ENCODE measurements around the gene NKAIN2.

Gene NKAIN2

GRCh38 chr6:124033501-124033900, 229.8 kb downstream of the NKAIN2 start:
- H3K27me3 Mint-ChIP-seq: no peaks in the 10 kb centered on the region
- no peaks in the 10 kb centered on the region for H3K4me1 Mint-ChIP-seq
- no peaks in the 10 kb centered on the region for H3K9me3 Mint-ChIP-seq
- H3K27ac Mint-ChIP-seq: no peak overlapping the region
- no peaks in the 10 kb centered on the region for H3K36me3 Mint-ChIP-seq (ENCODE audit: low read depth)
- H3K4me3 Mint-ChIP-seq: no peak overlapping the region
- ATAC-seq (no peak), DNase-seq (no peak)

GRCh38 chr6:124036384-124036783, 232.7 kb downstream of the NKAIN2 start:
- ATAC-seq: no peak
- Mint-ChIP-seq H3K4me1 (no peaks in the 10 kb centered on the region), H3K9me3 (no peaks in the 10 kb centered on the region)

GRCh38 chr6:124040655-124041054, 237.0 kb downstream of the NKAIN2 start:
- DNase-seq: no peak
- peak; percentile 28 for ATAC-seq
- Mint-ChIP-seq H3K27me3 (no peaks in the 10 kb centered on the region), H3K36me3 (ENCODE audit: low read depth) (no peaks in the 10 kb centered on the region), H3K9me3 (peaks cover 2% of the 10 kb centered on the region), H3K4me1 (no peaks in the 10 kb centered on the region), H3K27ac (no peak overlapping the region), H3K4me3 (no peak overlapping the region)

More at GRCh38 chr6:124036384-124036783, 232.7 kb downstream of the NKAIN2 start:
- no peaks in the 10 kb centered on the region for H3K36me3 Mint-ChIP-seq (ENCODE audit: low read depth)
- H3K27me3 Mint-ChIP-seq: no peaks in the 10 kb centered on the region
- no peak overlapping the region for H3K4me3 Mint-ChIP-seq
- DNase-seq: no peak
- H3K27ac Mint-ChIP-seq: no peak overlapping the region

- ATAC-seq: no peak
- H3K4me1 Mint-ChIP-seq: peaks cover 5% of the 10 kb centered on the region
Measured at GRCh38 chr6:124052120-124052519, 248.5 kb downstream of the NKAIN2 start.

DNA sequence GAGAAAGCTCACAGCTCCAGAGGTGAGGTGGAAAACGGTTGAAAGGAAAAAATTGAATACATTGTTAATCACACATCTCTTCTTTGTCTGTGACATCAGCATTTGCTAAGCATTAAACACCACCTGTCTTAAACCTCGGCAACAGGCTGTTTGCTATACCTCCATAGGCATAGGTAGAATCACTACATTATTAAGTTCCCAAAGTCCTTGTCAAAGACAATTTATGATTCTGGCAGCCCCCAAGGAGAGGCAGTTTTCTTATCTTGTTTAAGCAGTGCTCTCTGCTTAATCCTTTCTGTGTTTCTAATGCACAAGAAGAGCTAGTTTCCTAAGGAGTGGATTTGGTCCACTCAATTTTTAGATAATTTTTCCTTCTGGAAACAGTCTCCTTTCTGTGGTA, 249.7 kb downstream of the NKAIN2 start:
- Mint-ChIP-seq H3K4me1 (peaks cover 5% of the 10 kb centered on the region), H3K4me3 (no peak overlapping the region), H3K27me3 (no peaks in the 10 kb centered on the region), H3K36me3 (ENCODE audit: low read depth) (no peaks in the 10 kb centered on the region), H3K27ac (no peak overlapping the region), H3K9me3 (no peaks in the 10 kb centered on the region)
- ATAC-seq: no peak
- DNase-seq: no peak

More at GRCh38 chr6:124052120-124052519, 248.5 kb downstream of the NKAIN2 start:
- Mint-ChIP-seq H3K36me3 (ENCODE audit: low read depth) (no peaks in the 10 kb centered on the region), H3K27me3 (no peaks in the 10 kb centered on the region), H3K4me3 (no peak overlapping the region), H3K9me3 (no peaks in the 10 kb centered on the region), H3K27ac (no peak overlapping the region)
- DNase-seq: no peak

- DNase-seq: no peak
- peaks cover 5% of the 10 kb centered on the region for H3K4me1 Mint-ChIP-seq
- ATAC-seq: no peak
- no peaks in the 10 kb centered on the region for H3K9me3 Mint-ChIP-seq
- H3K4me3 Mint-ChIP-seq: no peak overlapping the region
- H3K27ac Mint-ChIP-seq: no peak overlapping the region
- no peaks in the 10 kb centered on the region for H3K27me3 Mint-ChIP-seq
- H3K36me3 Mint-ChIP-seq (ENCODE audit: low read depth): no peaks in the 10 kb centered on the region
Measured at GRCh38 chr6:124054034-124054433, 250.4 kb downstream of the NKAIN2 start.

GRCh38 chr6:124055395-124055794, 251.7 kb downstream of the NKAIN2 start:
- DNase-seq (no peak), ATAC-seq (no peak)
- H3K4me1 Mint-ChIP-seq: peaks cover 5% of the 10 kb centered on the region
- no peak overlapping the region for H3K27ac Mint-ChIP-seq
- H3K36me3 Mint-ChIP-seq (ENCODE audit: low read depth): no peaks in the 10 kb centered on the region
- no peaks in the 10 kb centered on the region for H3K9me3 Mint-ChIP-seq
- H3K4me3 Mint-ChIP-seq: no peak overlapping the region
- H3K27me3 Mint-ChIP-seq: no peaks in the 10 kb centered on the region

GRCh38 chr6:124055963-124056362, 252.3 kb downstream of the NKAIN2 start:
- no peak for ATAC-seq
- H3K4me1 Mint-ChIP-seq: peaks cover 5% of the 10 kb centered on the region

GRCh38 chr6:124056407-124057334, 253.0 kb downstream of the NKAIN2 start:
- no peak overlapping the region for H3K4me3 Mint-ChIP-seq
- no peaks in the 10 kb centered on the region for H3K36me3 Mint-ChIP-seq (ENCODE audit: low read depth)
- H3K27me3 Mint-ChIP-seq: no peaks in the 10 kb centered on the region
- ATAC-seq (no peak), DNase-seq (no peak)
- no peak overlapping the region for H3K27ac Mint-ChIP-seq
- no peaks in the 10 kb centered on the region for H3K9me3 Mint-ChIP-seq
- peaks cover 5% of the 10 kb centered on the region for H3K4me1 Mint-ChIP-seq

More at GRCh38 chr6:124055963-124056362, 252.3 kb downstream of the NKAIN2 start:
- H3K36me3 Mint-ChIP-seq (ENCODE audit: low read depth): no peaks in the 10 kb centered on the region
- DNase-seq: no peak
- no peaks in the 10 kb centered on the region for H3K9me3 Mint-ChIP-seq
- no peak overlapping the region for H3K4me3 Mint-ChIP-seq
- no peaks in the 10 kb centered on the region for H3K27me3 Mint-ChIP-seq
- H3K27ac Mint-ChIP-seq: no peak overlapping the region

DNA sequence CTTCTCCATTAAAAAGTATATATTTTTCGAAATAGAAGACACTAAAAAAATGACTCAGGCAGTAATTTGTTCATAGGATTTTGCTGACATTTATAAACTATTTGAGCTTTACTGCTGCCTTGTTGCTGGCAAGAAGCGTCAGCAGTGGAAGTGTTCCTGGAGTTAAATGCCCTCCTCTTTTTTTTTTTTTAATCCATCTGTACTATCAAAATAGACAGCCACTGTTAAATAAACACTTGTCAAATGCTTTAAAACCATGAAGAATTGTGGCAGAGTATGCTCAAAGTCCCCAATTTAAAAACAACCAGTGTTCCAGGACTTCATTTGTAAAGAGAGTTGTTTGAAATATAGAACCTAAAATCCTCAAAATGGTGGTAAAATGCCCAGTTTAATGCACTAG, 253.8 kb downstream of the NKAIN2 start:
- Mint-ChIP-seq H3K9me3 (no peaks in the 10 kb centered on the region), H3K4me3 (no peak overlapping the region), H3K36me3 (ENCODE audit: low read depth) (no peaks in the 10 kb centered on the region), H3K27ac (no peak overlapping the region), H3K4me1 (peaks cover 5% of the 10 kb centered on the region), H3K27me3 (no peaks in the 10 kb centered on the region)
- DNase-seq (no peak), ATAC-seq (no peak)

GRCh38 chr6:124064317-124065113, 260.9 kb downstream of the NKAIN2 start:
- peaks cover 4% of the 10 kb centered on the region for H3K9me3 Mint-ChIP-seq
- ATAC-seq (no peak), DNase-seq (no peak)
- H3K27me3 Mint-ChIP-seq: no peaks in the 10 kb centered on the region
- H3K4me1 Mint-ChIP-seq: no peaks in the 10 kb centered on the region
- H3K27ac Mint-ChIP-seq: no peak overlapping the region
- no peaks in the 10 kb centered on the region for H3K36me3 Mint-ChIP-seq (ENCODE audit: low read depth)
- H3K4me3 Mint-ChIP-seq: no peak overlapping the region

GRCh38 chr6:124066269-124066668, 262.6 kb downstream of the NKAIN2 start:
- no peaks in the 10 kb centered on the region for H3K27me3 Mint-ChIP-seq

DNA sequence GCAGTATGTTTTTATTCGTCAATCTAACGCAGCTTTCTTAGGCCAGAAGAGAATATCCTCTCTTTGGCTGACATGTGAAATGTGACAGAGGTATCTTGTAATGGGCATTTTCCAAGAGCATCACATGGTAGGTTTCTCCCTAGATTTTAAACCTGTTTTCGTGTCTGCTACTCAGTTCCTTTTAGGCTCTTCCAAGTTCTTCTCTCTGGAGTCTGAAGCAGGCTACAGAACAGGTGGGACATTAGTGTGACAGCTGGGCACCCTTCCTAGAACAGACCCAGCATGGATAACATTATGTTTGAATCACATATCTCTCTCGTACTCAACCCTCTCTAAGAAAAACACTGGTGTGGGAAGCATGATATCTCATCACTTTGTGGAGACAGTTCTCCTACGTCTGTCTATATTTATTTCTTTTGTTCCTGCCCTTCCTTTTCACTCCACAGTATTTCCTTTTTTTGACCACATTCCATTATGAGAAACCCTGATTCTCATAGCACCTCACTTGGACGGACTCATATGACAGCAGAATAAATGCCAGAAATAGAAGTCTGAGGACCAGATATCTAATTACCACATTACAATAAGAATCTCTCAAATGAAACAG, 263.4 kb downstream of the NKAIN2 start:
- DNase-seq (no peak), ATAC-seq (no peak)
- no peaks in the 10 kb centered on the region for H3K36me3 Mint-ChIP-seq (ENCODE audit: low read depth)
- no peak overlapping the region for H3K4me3 Mint-ChIP-seq
- H3K27me3 Mint-ChIP-seq: no peaks in the 10 kb centered on the region
- no peaks in the 10 kb centered on the region for H3K4me1 Mint-ChIP-seq
- H3K27ac Mint-ChIP-seq: no peak overlapping the region
- peaks cover 9% of the 10 kb centered on the region for H3K9me3 Mint-ChIP-seq

More at GRCh38 chr6:124066269-124066668, 262.6 kb downstream of the NKAIN2 start:
- Mint-ChIP-seq H3K27ac (no peak overlapping the region), H3K9me3 (peaks cover 4% of the 10 kb centered on the region), H3K4me1 (no peaks in the 10 kb centered on the region), H3K4me3 (no peak overlapping the region), H3K36me3 (ENCODE audit: low read depth) (no peaks in the 10 kb centered on the region)
- ATAC-seq (no peak), DNase-seq (no peak)

DNA sequence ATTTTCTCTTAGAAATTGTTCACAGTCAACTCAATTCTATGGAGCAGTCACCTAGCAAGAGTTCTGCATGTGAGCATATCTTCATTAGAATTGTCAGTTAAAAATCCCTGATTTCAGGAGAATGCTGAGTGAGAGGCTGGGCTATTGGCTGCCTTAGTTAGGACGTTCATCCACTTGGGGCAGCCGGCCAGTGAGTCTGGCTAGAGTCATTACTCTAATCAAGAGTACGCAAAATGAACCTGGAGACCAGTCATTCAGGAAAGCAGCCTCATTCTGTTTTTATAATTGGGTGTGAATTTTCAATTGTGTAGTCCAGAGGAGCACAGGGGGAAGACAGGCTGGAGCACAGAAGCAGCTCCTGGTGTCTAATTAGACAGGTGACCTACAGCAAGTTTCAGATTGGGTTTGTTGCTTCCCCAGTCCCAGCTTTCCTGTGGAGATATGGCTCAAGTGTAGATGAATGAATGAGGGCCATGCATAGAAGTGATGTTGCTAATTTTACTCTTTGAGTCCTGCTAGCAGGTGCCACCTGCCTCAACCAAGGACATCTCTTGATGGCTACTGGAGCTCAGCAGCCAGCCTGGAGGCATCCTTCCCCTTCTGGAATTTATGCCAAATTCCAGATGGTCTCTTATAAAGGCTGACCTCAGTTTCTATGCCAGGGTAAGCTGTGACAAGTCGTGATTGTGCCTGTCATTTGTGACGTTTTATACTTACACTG, 265.7 kb downstream of the NKAIN2 start:
- no peaks in the 10 kb centered on the region for H3K36me3 Mint-ChIP-seq (ENCODE audit: low read depth)
- H3K27me3 Mint-ChIP-seq: no peaks in the 10 kb centered on the region
- peaks cover 9% of the 10 kb centered on the region for H3K9me3 Mint-ChIP-seq
- H3K4me1 Mint-ChIP-seq: no peaks in the 10 kb centered on the region
- H3K4me3 Mint-ChIP-seq: no peak overlapping the region
- H3K27ac Mint-ChIP-seq: no peak overlapping the region
- DNase-seq: no peak
- no peak for ATAC-seq
